NCI-H2227 (cell line): ENCODE results near the gene CTNNA1.
"Not testable (repeated sequence)": the region's sequence is repeated elsewhere in the genome, so short reads cannot be mapped to it uniquely, and the experiment has no call there.

ENCODE experiments used
- DNase-seq: peaks from one replicate; lab custom pipeline; 2025; ENCODE audit not compliant: unreplicated experiment; lab: John Stamatoyannopoulos, UW

CTNNA1 gene

GRCh38 chr5:138803935-138804334 lies 50.7 kb downstream of the CTNNA1 start:
- DNase-seq = no peak

DNA sequence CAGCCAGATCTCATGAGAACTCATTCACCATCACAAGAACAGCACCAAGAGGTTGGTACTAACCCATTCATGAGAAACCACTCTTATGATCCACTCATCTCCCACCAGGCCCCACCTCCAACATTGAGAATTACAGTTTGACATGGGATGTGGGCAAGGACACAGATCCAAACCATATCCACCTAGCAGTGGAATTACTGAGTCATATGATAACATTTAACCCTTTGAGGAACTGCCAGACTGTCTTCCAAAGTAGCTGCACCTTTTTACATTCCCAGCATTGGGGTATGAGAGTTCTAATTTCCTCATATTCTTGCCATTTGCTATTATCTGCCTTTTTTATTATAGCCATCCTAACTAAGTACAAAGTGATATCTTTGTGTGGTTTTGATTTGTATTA lies 51.9 kb downstream of the CTNNA1 start:
- DNase-seq = no peak

DNA sequence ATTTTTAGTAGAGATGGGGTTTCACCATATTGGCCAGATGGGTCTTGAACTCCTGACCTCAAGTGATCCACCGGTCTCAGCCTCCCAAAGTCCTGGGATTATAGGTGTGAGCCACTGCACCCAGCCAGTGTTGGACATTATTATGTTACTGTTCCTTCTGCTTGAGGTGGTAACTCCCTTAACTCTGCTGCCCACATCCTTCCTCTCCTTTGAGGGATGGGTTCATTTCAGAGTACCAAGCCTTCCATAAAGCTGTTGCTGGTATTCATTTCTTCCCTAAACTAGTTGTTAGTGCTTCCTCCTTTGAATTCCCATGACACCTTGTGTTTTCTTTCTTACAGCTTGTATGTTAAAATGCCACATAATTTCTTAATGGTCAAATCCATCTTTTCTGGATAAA lies 54.0 kb downstream of the CTNNA1 start:
- DNase-seq = no peak

DNA sequence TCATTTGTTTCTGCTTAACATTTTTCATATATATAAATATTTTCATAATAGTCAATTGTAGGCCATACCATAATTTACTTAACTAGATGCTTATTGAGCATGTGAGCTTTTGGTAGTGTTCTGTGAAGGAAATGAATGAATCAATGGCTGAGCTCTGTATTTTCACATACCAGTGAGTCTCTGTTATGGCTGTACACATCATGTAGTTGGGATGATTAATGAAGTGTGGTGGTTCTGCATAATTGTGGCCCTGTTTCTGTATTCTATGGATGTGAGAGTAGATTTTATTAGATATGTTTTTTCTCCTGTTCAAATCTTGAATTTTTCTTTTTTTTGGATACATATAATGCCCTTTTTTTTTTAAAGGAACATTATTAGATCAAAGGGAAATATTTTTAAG lies 56.2 kb downstream of the CTNNA1 start:
- no peak for DNase-seq

DNA sequence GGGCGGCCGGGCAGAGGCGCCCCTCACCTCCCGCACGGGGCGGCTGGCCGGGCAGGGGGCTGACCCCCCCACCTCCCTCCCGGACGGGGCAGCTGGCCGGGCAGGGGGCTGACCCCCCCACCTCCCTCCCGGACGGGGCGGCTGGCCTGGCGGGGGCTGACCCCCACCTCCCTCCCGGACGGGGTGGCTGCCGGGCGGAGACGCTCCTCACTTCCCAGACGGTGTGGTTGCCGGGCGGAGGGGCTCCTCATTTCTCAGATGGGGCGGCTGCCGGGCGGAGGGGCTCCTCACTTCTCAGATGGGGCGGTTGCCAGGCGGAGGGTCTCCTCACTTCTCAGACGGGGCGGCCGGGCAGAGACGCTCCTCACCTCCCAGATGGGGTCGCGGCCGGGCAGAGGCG lies 57.6 kb downstream of the CTNNA1 start:
- not testable (repeated sequence) for DNase-seq

- no peak for DNase-seq
These were observed 62.3 kb downstream of the CTNNA1 start for GRCh38 chr5:138815529-138815928.

- no peak for DNase-seq
These were observed 64.0 kb downstream of the CTNNA1 start for GRCh38 chr5:138817241-138817640.

GRCh38 chr5:138819081-138819480 lies 65.9 kb downstream of the CTNNA1 start:
- DNase-seq = no peak

- DNase-seq = no peak
These were observed 67.5 kb downstream of the CTNNA1 start for GRCh38 chr5:138820695-138821094.

DNA sequence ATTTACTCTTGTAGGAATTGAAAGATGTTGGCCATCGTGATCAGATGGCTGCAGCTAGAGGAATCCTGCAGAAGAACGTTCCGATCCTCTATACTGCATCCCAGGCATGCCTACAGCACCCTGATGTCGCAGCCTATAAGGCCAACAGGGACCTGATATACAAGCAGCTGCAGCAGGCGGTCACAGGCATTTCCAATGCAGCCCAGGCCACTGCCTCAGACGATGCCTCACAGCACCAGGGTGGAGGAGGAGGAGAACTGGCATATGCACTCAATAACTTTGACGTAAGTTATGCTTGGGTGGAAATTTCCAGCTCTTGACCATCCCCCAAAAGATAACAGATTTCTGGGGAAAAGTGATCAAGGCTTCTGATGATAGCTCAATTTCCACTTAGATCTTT lies 71.3 kb downstream of the CTNNA1 start:
- DNase-seq = no peak

DNA sequence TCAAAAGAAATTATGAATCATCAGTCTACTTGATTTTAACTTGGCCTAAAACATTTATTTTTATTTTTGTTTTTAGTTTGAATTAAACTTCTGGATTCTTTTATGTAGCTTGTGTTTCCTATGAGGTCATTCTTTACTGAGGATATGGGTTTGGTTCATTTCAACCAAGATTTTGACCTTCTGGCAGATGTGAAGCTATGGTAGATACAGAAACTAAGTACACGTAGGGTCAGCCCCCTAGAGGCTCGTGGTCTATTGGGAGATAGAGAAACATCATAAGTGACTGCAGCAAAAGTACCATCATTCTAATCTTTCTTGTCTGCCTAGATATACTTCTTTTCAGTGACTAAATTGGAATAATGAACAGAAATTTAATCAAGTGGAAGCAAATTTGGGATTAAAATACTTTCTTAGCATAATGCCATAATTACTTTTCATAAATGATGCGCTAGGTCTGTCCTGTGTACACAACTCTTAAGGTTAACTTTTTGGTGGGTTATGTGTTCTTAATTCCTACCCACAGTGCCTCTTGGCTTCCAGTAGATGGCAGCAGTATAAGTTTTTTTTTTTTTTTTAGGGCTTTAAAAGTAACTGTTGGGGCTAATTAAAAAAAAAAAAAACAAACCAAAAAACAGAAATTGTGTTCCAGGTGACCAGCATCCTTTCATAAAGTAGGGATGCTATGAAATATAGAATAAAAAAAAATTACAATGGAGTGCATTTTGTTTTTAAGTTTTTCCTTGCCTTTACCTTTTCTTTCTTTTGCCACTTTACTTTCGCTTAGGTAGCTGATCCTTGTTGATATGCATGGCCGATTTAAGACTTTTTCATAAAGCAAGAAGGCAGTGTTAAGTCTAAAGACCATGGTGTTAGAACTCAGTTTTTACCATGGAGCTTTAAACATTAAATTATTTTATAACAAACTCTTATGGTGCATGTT lies 72.0 kb downstream of the CTNNA1 start:
- DNase-seq = no peak

GRCh38 chr5:138828556-138828955 lies 75.3 kb downstream of the CTNNA1 start:
- no peak for DNase-seq

DNA sequence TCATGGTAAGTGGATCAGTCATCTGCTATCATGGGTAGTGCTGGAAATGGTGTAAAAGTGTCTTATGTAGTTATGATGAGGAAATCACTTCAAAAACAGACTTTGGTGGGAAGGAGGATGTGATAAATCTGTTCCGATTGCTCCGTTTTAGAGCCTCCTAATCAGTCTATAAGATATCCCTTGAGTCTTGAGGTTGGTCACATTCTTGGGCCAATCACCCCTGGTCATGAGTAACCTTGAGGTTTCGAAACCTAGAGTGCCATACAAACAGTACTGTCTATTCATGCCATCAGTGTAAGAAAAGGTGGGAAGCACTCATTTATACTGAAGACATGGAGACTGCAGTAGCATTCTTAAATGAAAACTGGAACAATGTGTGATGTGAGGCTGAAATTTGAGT lies 76.1 kb downstream of the CTNNA1 start:
- DNase-seq = no peak

DNA sequence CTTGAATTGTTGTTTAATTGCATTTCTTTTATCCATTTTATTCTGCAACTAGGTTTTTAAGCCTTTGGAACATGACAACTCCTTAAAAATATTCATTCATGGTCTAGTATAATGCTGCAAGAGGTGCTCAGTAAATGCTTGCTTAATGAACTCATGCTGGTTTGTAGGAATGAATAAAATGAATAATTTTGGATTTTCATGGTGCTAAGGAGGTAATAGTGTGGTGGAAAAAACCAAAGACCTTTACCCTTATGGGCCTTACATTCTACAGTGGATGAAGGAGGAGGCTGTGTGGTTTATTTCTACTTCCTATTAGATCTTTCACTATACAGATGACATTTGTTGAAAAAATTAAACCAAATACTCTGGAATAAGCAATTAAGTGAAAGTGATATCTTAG lies 78.5 kb downstream of the CTNNA1 start:
- DNase-seq = no peak

DNA sequence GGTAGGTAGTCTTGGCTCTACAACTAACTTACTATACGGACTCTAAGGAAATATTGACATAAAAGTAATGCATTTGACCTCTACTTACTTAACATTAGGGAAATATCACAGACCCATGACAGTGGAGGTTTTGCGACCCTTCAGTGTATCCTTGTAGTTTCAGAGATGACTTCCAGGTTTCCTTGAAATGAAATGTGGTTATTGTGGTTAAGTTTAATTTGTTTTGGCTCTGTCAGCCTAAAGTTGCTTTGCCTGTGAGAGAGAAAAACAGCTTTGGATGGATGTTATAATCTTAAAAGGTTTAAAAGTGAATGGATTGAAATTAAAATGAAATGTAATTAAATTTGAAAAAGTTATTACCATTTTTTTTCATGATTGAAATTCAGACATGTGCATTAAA lies 79.0 kb downstream of the CTNNA1 start:
- DNase-seq = no peak

GRCh38 chr5:138833080-138833479 lies 79.9 kb downstream of the CTNNA1 start:
- DNase-seq = no peak

GRCh38 chr5:138833726-138834480 lies 80.7 kb downstream of the CTNNA1 start:
- no peak for DNase-seq

GRCh38 chr5:138834853-138835252 lies 81.6 kb downstream of the CTNNA1 start:
- DNase-seq = not testable (repeated sequence)

- DNase-seq = no peak
These were observed 83.9 kb downstream of the CTNNA1 start for GRCh38 chr5:138837160-138837559.

GRCh38 chr5:138840103-138840502 lies 86.9 kb downstream of the CTNNA1 start:
- DNase-seq = no peak

DNA sequence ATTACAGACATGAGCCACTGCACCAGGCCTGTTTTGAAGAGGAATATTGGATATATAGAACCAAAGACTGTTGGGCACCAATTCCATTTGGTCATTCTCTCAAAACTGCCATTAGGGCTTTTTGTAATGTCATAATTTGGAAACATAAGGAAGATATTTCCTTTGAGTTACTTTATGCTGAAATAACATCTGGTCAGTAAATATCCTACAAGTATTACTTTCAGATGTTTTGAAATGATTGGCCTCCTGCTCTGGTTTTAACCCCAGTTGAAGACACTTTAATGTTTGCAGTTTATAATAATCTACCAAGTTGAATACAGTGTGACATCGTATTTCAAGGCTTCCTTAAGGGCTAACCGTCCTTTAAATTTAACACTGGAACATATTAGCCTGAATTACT lies 88.3 kb downstream of the CTNNA1 start:
- DNase-seq = no peak
